NCI-H128 (cell line): ENCODE data around the gene RAMAC.
"Not testable (repeated sequence)": the region's sequence is repeated elsewhere in the genome, so short reads cannot be mapped to it uniquely, and the experiment has no call there.

ENCODE experiments used
- DNase-seq: peaks from one replicate; lab custom pipeline; 2025; ENCODE audit not compliant: unreplicated experiment; lab: John Stamatoyannopoulos, UW

Gene RAMAC

GRCh38 chr15:82985688-82986441 lies at the start of gene RAMAC:
RAMAC (plus strand) TSS chr15:82986210; CDS start chr15:82989019, 2,809 bp downstream.
- DNase-seq: peak; percentile 74

DNA sequence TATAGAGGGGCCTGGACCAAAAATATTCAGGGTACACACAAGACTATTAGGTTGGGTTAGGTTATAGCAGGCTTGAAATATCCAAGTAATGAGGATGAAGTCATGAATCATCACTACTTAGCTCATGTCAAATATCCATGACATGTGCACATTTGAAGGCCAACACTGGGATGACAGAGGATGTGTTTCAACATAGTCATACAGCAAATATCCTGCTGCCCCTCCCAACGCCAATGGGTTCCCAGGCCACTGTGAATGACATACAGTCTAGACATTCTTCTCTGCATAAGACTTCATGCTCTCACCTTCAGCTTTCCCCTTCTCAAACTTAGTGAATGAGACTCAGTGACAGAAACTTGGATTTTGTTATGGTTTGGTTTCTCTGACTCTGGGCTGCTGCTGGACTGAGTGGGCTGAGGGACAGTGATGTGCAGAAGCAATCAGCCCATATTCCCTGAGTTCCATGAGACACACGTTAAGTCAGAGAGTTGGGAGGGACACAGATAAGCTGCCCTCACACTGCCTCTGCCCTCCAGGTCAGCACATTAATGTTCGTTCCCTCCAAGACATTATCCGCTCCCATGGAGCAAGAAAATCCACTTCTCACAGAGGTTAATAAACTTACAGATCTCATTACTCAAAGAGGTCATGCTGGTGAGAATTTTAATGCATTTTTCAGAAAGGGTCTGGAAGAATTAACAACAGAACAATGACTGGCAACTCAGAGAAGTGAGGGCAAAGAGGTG lies 48.9 kb upstream of the RAMAC start:
- DNase-seq: no peak

- no peak for DNase-seq
Measured at GRCh38 chr15:82937712-82938058, 48.3 kb upstream of the RAMAC start.

- DNase-seq: not testable (repeated sequence)
Measured at GRCh38 chr15:82939678-82940077, 46.3 kb upstream of the RAMAC start.

- no peak for DNase-seq
Measured at GRCh38 chr15:82942691-82943090, 43.3 kb upstream of the RAMAC start.

DNA sequence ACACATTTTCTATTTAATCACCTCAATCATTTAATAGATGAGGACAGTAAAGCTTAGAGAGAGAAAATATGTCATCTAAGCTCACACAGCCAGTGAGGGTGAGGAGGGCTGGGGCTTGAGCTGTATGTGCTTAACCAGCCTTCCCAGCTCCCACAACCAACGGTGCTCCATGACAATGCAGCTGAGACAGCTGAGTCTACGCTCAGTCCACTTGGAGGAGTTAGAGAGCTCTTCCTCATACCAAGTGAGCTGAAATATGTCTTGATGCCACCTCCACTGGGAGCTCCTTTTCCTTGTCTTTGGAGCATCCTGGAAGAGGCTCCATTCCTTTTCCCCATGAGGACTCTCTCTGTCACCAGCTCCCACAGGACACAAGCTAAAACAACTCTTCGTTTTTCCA lies 42.8 kb upstream of the RAMAC start:
- no peak for DNase-seq

DNA sequence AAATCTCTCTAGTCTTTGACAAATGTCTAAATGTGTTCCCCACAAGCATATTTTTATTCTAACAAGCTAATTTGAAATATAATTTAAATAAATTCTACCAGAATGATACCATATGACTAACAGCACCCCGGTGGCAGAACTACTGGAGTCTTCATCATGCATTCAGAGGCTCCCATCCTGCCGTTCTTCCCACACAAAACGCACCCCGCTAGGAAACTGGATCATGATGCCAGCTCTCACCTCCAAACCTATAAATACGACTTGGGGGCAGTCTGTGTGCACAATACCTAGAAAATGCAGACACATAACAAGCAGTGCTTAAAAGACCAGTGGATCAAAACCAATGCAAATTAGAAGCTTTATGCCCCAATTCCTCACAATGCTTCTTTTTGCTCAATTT lies 42.0 kb upstream of the RAMAC start:
- no peak for DNase-seq

- no peak for DNase-seq
Measured at GRCh38 chr15:82944821-82945220, 41.2 kb upstream of the RAMAC start.

DNA sequence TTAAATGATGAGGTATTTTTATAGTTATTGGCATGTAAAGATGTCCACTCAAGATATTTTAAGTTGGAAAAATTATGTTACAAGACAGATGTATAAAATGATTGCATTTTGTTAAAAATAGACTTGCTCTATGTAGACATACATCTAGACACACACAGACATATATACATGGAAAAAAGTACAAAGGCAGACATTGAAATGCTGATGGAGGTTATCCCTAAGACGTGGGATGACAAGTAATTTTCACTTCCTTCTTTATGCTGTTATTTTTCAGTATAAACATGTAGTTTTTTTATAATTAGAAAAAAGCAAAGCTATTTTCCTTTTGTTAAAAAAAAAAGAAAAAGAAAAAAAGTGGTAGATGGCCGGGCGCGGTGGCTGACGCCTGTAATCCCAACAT lies 40.7 kb upstream of the RAMAC start:
- DNase-seq: no peak

- DNase-seq: no peak
Measured at GRCh38 chr15:82946155-82946701, 39.8 kb upstream of the RAMAC start.

DNA sequence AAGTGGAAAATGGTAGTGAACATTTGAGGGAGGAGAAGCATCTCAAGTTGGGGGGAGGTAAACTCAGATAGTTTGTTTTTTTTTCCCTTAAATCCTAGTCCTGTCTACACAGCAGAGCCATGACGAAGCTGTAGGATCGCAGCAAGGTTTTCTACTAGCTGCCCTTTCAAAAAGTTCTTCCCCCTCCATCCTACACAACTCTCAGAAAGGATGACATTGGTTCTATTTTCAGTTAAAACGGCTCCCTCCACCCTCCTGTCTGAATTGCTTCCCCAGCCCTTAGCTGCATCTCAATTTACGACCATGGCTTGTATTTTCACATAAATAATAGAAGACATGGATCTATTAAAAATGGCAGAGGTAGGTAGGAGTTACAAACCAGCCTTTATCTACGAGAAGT lies 35.7 kb upstream of the RAMAC start:
- no peak for DNase-seq

GRCh38 chr15:82950746-82951370 lies 35.2 kb upstream of the RAMAC start:
- DNase-seq: no peak

GRCh38 chr15:82951472-82952157 lies 34.4 kb upstream of the RAMAC start:
- no peak for DNase-seq

- no peak for DNase-seq
Measured at GRCh38 chr15:82952158-82953081, 33.6 kb upstream of the RAMAC start, which contains the start of gene HOMER2. HOMER2 (minus strand) TSS chr15:82952720; CDS start chr15:82952535, 185 bp downstream.

DNA sequence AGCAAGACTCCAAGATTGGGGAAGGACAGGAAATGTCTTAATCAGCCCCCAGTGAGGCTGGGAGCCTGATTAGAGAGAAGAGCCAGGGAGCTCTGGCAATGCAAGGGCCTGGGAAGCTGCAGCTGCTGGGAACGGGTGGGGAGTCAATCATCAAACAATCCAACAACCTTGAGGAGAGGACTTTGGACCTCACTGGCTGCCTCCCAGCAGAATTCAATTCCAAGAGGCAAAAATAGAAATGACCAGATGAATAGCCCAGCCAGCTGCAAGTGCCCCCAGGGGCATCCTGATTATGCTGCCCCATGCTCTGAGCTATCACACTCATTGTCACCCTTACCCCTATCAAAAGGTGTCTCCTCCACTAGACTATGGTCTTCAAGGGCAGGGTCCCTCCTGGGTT lies 27.4 kb upstream of the RAMAC start:
- DNase-seq: no peak

GRCh38 chr15:82959423-82959822 lies 26.6 kb upstream of the RAMAC start:
- DNase-seq: no peak

- no peak for DNase-seq
Measured at GRCh38 chr15:82960766-82961165, 25.2 kb upstream of the RAMAC start.

DNA sequence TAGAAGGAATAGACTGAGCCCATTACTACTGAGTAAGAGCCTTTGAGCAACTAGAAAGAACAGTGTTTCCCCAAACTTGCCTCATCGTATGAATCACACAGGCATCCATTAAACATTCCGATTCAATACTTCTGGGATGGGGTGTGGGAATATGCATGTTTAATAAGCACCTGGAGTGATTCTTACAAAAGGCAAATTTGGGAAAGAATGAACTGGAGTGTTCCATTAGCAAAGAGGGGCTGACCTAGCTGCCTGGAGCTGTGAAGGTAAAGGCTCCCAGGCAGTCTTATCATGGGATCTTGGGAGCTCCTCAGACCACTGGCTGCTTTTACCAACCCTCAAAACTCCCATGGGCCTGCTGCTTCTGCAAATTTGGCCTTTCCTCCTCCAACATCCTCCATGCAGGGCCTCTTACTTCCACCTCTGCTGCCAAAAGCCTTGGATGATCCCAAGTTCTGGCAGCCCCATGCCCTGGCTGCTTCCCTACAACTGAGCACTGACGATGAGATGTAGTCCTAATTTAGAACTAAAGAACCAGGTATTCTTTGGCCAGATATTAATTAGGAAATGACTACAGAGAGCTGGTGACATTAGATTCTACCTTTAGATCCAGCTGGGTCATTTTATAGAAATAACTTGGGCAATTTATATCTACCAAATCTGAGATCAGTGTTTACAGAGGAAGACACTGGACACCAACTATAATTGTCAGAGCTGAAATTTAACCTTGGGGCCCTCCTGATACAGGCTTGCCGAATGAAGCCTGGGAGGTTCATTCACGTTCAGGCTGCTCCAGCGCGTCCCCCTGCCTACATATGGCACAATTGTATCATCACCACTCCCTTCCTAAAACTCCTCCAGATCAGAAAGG lies 22.3 kb upstream of the RAMAC start:
- DNase-seq: no peak

DNA sequence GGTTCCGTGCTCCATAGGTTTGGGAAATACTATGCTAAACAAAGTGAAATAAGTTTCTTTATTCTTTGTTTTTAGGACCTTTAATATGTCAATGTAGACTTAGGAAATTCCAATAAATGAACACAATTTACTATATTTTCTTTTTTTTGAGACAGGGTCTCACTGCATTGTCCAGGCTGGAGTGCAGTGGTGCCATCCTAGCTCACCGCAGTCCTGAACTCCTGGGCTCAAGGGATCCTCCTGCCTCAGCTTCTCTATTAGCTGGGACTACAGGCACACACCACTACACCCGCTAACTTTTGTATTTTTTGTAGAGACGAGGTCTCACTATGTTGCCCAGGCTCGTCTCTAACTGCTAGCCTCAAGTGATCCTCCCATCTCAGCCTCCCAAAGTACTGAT lies 21.1 kb upstream of the RAMAC start:
- no peak for DNase-seq
